SK-N-SH (cell line): ENCODE measurements around the gene DEAF1. TPM values are rescaled to one million over a fixed set of nuclear protein-coding genes. Genes with fewer than 3 reads are reported as not detected.

Experiments
- CTCF ChIA-PET: fragments of 300-600, 350-600 bp; formaldehyde crosslinking; extraction: SDS; loops from one replicate; lab custom pipeline; 2021; lab: Yijun Ruan, JAX
- POLR2A ChIA-PET: fragments of 350-600 bp; sonication (Branson Sonifier 250); formaldehyde crosslinking; extraction: SDS; loops from one replicate; lab custom pipeline; 2020; ENCODE audit warnings: antibody characterized with exemption, inconsistent platforms; lab: Yijun Ruan, JAX
- DNase-seq: peaks from one replicate; pipeline ENCODE4 v3.0.0; 2012
- H2AFZ ChIP-seq: fragments of 200-600 bp; sonication (generic); 2 replicates; pipeline ENCODE4 v1.8.1; 2016; ENCODE audit warnings: antibody characterized with exemption, mild to moderate bottlenecking, low read depth
- H3F3A ChIP-seq: fragments of 200-600 bp; sonication (generic); replicated peaks from 2 replicates; pipeline ENCODE3; 2016; ENCODE audit warnings: antibody characterized with exemption, mild to moderate bottlenecking; ENCODE audit not compliant: insufficient read depth
- H3K27ac ChIP-seq, 2 experiments: fragments of 200-500 bp in 1 of 2; fragments of 200-600 bp in 1 of 2; sonication (Bioruptor generic) in 1 of 2; sonication (generic), shearing (Covaris generic) in 1 of 2; 2 replicates each; pipeline versions ENCODE4 v1.5.1 to v1.6.1; 2014 to 2016; ENCODE audit warnings: low read depth in 2 of 2, inconsistent platforms in 1 of 2, low read length in 1 of 2, mild to moderate bottlenecking in 1 of 2, mixed read lengths in 1 of 2
- H3K27me3 ChIP-seq: fragments of 200-600 bp; sonication (generic), shearing (Covaris generic); 2 replicates; pipeline ENCODE4 v1.6.1; 2016; ENCODE audit warnings: mixed run types; ENCODE audit not compliant: insufficient read depth
- H3K36me3 ChIP-seq, 2 experiments: fragments of 200-500 bp in 1 of 2; fragments of 200-600 bp in 1 of 2; sonication (Bioruptor generic) in 1 of 2; sonication (generic) in 1 of 2; replicated peaks in 1 of 2; 2 replicates each; pipeline versions ENCODE3 to v1.5.1; 2014 to 2016; ENCODE audit warnings: low read length in 1 of 2, mild to moderate bottlenecking in 1 of 2; ENCODE audit not compliant: insufficient read depth in 2 of 2, control insufficient read depth in 1 of 2
- H3K4me1 ChIP-seq, 2 experiments: fragments of 200-500 bp in 1 of 2; fragments of 200-600 bp in 1 of 2; sonication (Bioruptor generic) in 1 of 2; sonication (generic), shearing (Covaris generic) in 1 of 2; 2 replicates each; pipeline versions ENCODE4 v1.5.1 to v1.6.1; 2014 to 2016; ENCODE audit warnings: low read depth in 1 of 2, low read length in 1 of 2, mixed run types in 1 of 2; ENCODE audit not compliant: insufficient read depth in 2 of 2, control insufficient read depth in 1 of 2
- H3K4me2 ChIP-seq: fragments of 200-600 bp; sonication (generic), shearing (Covaris generic); 2 replicates; pipeline ENCODE4 v1.6.1; 2017; ENCODE audit warnings: mixed run types
- H3K4me3 ChIP-seq, 2 experiments: fragments of 200-500 bp in 1 of 2; fragments of 200-600 bp in 1 of 2; sonication (Bioruptor generic) in 1 of 2; sonication (generic), shearing (Covaris generic) in 1 of 2; 2 replicates each; pipeline versions ENCODE4 v1.5.1 to v1.8.1; 2014 to 2016; ENCODE audit warnings: low read depth in 2 of 2, inconsistent platforms in 1 of 2, low read length in 1 of 2, mild to moderate bottlenecking in 1 of 2, mixed read lengths in 1 of 2, moderate library complexity in 1 of 2
- H3K79me2 ChIP-seq: fragments of 200-600 bp; sonication (generic); 2 replicates; pipeline ENCODE4 v1.8.1; 2017; ENCODE audit warnings: mild to moderate bottlenecking; ENCODE audit not compliant: insufficient read depth
- H3K9ac ChIP-seq: fragments of 200-600 bp; sonication (generic); 2 replicates; pipeline ENCODE4 v1.6.1; 2017; ENCODE audit warnings: mixed run types
- H3K9me2 ChIP-seq: fragments of 200-600 bp; sonication (generic); 2 replicates; pipeline ENCODE4 v1.6.1; 2017; ENCODE audit warnings: mixed run types
- H3K9me3 ChIP-seq: fragments of 200-600 bp; sonication (generic); 2 replicates; pipeline ENCODE4 v1.6.1; 2017; ENCODE audit warnings: mixed run types, mild to moderate bottlenecking, moderate library complexity
- H4K20me1 ChIP-seq: fragments of 200-600 bp; sonication (generic); 2 replicates; pipeline ENCODE4 v1.6.1; 2017; ENCODE audit warnings: mild to moderate bottlenecking, mixed run types; ENCODE audit not compliant: insufficient read depth
- CHD2 ChIP-seq: fragments of 150-350 bp; IDR thresholded peaks from 2 replicates; pipeline ENCODE4 v1.6.1; 2018; ENCODE audit warnings: low read length; ENCODE audit not compliant: partially characterized antibody
- EP300 ChIP-seq, 2 experiments: IDR thresholded peaks; 2 replicates each; pipeline versions ENCODE4 v1.4.0 to v1.6.1; 2012; ENCODE audit warnings: borderline replicate concordance in 1 of 2, low read depth in 1 of 2, low read length in 1 of 2
- FOSL2 ChIP-seq: IDR thresholded peaks from 2 replicates; pipeline ENCODE4 v1.4.0; 2012; ENCODE audit warnings: low read depth, mild to moderate bottlenecking, moderate library complexity, borderline replicate concordance
- FOXJ3 ChIP-seq: sonication (generic); formaldehyde crosslinking; IDR thresholded peaks from 2 replicates; pipeline ENCODE4 v1.5.1; 2020; ENCODE audit warnings: mild to moderate bottlenecking, missing genetic modification reagents
- FOXM1 ChIP-seq: IDR thresholded peaks from 2 replicates; pipeline ENCODE4 v1.4.0; 2012; ENCODE audit warnings: low read depth, mild to moderate bottlenecking
- GATA2 ChIP-seq: sonication (generic); formaldehyde crosslinking; IDR thresholded peaks from 2 replicates; pipeline ENCODE4 v1.5.0; 2020; ENCODE audit warnings: mild to moderate bottlenecking, missing genetic modification reagents
- IRF3 ChIP-seq: fragments of 150-350 bp; IDR thresholded peaks from 2 replicates; pipeline ENCODE4 v1.6.1; 2016; ENCODE audit warnings: mild to moderate bottlenecking, low read depth, low read length
- JUND ChIP-seq: IDR thresholded peaks from 2 replicates; pipeline ENCODE4 v1.4.0; 2012
- MXI1 ChIP-seq: IDR thresholded peaks from 2 replicates; pipeline ENCODE4 v1.6.1; 2012; ENCODE audit warnings: mild to moderate bottlenecking, low read depth, low read length, improper control_type of control experiment
- NRF1 ChIP-seq: IDR thresholded peaks from 2 replicates; pipeline ENCODE4 v1.6.1; 2012; ENCODE audit warnings: low read depth, mild to moderate bottlenecking, low read length
- RAD21 ChIP-seq: IDR thresholded peaks from 2 replicates; pipeline ENCODE4 v1.6.1; 2012; ENCODE audit warnings: mild to moderate bottlenecking, low read length
- RCOR1 ChIP-seq: fragments of 150-350 bp; IDR thresholded peaks from 2 replicates; pipeline ENCODE4 v1.6.1; 2017; ENCODE audit warnings: antibody characterized with exemption, low read length
- REST ChIP-seq: IDR thresholded peaks from 2 replicates; pipeline ENCODE4 v1.6.1; 2012; ENCODE audit warnings: mild to moderate bottlenecking, low read depth, low read length, moderate library complexity
- RFX5 ChIP-seq: IDR thresholded peaks from 2 replicates; pipeline ENCODE4 v1.6.1; 2012; ENCODE audit warnings: mild to moderate bottlenecking, improper control_type of control experiment, low read length
- SIN3A ChIP-seq: IDR thresholded peaks from 2 replicates; pipeline ENCODE4 v1.6.1; 2012; ENCODE audit warnings: low read depth, mild to moderate bottlenecking, low read length, moderate library complexity, borderline replicate concordance
- USF2 ChIP-seq: fragments of 150-350 bp; IDR thresholded peaks from 2 replicates; pipeline ENCODE4 v1.6.1; 2017; ENCODE audit warnings: antibody characterized with exemption, low read length, low read depth, borderline replicate concordance
- YY1 ChIP-seq: IDR thresholded peaks from 2 replicates; pipeline ENCODE4 v1.4.0; 2012; ENCODE audit warnings: low read depth, mild to moderate bottlenecking
- ZBTB33 ChIP-seq: IDR thresholded peaks from 2 replicates; pipeline ENCODE4 v1.4.0; 2012; ENCODE audit warnings: low read depth, borderline replicate concordance
- WGBS: methylation state at CpG from one replicate; pipeline ENCODE4 v1.1.6; 2017; ENCODE audit warnings: low lambda C conversion rate; 5-methylcytosine and 5-hydroxymethylcytosine counted together
- polyA plus RNA-seq, 3 experiments: library from polyadenylated mRNA; depleted of rRNA; stranded (reverse); fragments of >200 nt; gene quantifications; 2 replicates each; pipeline ENCODE4 v1.2.3, GENCODE V29; 2012

DEAF1 gene
- polyA plus RNA-seq, 1 of the 3 experiments (the other 2 are of a cell fraction): 40.6 TPM

- Histone ChIP-seq H3K4me3 (peak within 1 kb of the TSS in 1 of 2 experiments; percentile 28; a peak in 1 of 4 replicates), H2AFZ (no peak within 1 kb of the TSS)
- TF ChIP-seq RCOR1 (no peak), GATA2 (CRISPR knock-in tag) (no peak), YY1 (no peak), SIN3A (no peak), RFX5 (no peak), NRF1 (no peak), JUND (no peak), REST (no peak), ZBTB33 (no peak), IRF3 (no peak), RAD21 (no peak), FOXJ3 (no peak), FOXM1 (no peak), FOSL2 (no peak), CHD2 (no peak), USF2 (no peak), MXI1 (no peak), EP300 (IDR thresholded peaks at IDR 0.05; ENCODE audit: borderline replicate concordance in 1 of 2, low read depth in 1 of 2, low read length in 1 of 2) (no peak)
- TF ChIP-seq, all 33 proteins: peak for 0
- H3K9me3 ChIP-seq: no peaks in the 10 kb centered on the region
- POLR2A ChIA-PET: no interaction called here
- H3F3A ChIP-seq: peaks cover 9% of the 10 kb centered on the region
- WGBS: 85% methylated on average over 67 of the region's 100 CpGs
- no peaks in the 10 kb centered on the region for H3K9me2 ChIP-seq
- H4K20me1 ChIP-seq: peaks cover 7% of the 10 kb centered on the region; the same call in 1 of the 2 replicates
- H3K27me3 ChIP-seq: no peaks in the 10 kb centered on the region
- no peak within 1 kb of the TSS for H3K9ac ChIP-seq
- H3K27ac ChIP-seq: no peak within 1 kb of the TSS
- H3K79me2 ChIP-seq: no peaks in the 10 kb centered on the region; the same call in 1 of the 2 replicates
- DNase-seq: peak; percentile 86
- CTCF ChIA-PET: interaction anchor here (1.1 kb wide), 1 partner anchor 10 kb away, joined by 3 read pairs; the partner anchor contains the start of gene SCT
- no peak within 1 kb of the TSS for H3K4me2 ChIP-seq
- no peaks in the 10 kb centered on the region for H3K36me3 ChIP-seq
- H3K4me1 ChIP-seq: peaks cover 0 to 12% of the 10 kb centered on the region in 2 experiments; a peak in 1 of 4 replicates
These were observed 58.3 kb downstream of the DEAF1 start, which contains the start of gene DRD4 for GRCh38 chr11:636511-637332. TSS of gene DRD4 (plus strand) at chr11:637269. CDS start at chr11:637305, 36 bp downstream.
